ENCODE measurements around the gene DNLZ. TPM values are rescaled to one million over a fixed set of nuclear protein-coding genes. Genes with fewer than 3 reads are reported as not detected.

DNLZ gene
- polyA plus RNA-seq, 2 of the 4 experiments (the other 2 are of a cell fraction), result 8.0 to 19.9 TPM

DNA sequence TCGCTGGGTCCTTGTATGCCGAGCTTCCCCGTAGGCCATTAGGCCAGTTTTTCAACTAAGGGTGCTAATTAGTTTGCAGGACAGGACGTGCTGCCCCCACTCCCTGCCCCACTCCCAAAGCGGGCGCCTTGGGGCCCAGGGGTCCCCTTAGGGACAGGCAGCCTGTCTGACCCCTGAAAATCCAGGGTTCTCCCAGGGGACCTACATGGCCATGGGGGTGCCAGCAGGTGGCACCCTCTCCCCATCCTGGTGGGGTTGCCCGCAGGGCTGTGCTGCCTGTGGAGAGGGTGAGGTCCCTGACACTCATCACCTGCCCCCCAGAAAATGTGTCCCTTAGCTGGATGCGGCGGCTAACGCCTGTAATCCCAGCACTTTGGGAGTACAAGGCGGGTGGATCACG is 51.1 kb downstream of the DNLZ start (continued):
- TF ChIP-seq SMC3 (IDR thresholded peaks at IDR 0.05) (0 out of 3 replicates have a peak, but pooled peaks have one; percentile 36), MAZ (IDR thresholded peaks at IDR 0.05; ENCODE audit: borderline replicate concordance, low read depth, low read length) (no peak), HOXB5 (CRISPR knock-in tag; IDR thresholded peaks at IDR 0.05) (no peak), MYC (IDR thresholded peaks at IDR 0.05; ENCODE audit: borderline replicate concordance, low read length) (no peak), POLR2A (IDR thresholded peaks at IDR 0.05; ENCODE audit: low read length) (no peak)
- TF ChIP-seq, protein P1, sequence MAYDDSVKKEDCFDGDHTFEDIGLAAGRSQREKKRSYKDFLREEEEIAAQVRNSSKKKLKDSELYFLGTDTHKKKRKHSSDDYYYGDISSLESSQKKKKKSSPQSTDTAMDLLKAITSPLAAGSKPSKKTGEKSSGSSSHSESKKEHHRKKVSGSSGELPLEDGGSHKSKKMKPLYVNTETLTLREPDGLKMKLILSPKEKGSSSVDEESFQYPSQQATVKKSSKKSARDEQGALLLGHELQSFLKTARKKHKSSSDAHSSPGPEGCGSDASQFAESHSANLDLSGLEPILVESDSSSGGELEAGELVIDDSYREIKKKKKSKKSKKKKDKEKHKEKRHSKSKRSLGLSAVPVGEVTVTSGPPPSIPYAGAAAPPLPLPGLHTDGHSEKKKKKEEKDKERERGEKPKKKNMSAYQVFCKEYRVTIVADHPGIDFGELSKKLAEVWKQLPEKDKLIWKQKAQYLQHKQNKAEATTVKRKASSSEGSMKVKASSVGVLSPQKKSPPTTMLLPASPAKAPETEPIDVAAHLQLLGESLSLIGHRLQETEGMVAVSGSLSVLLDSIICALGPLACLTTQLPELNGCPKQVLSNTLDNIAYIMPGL (CRISPR knock-in tag; IDR thresholded peaks at IDR 0.05; ENCODE audit: borderline replicate concordance), result no peak

DNA sequence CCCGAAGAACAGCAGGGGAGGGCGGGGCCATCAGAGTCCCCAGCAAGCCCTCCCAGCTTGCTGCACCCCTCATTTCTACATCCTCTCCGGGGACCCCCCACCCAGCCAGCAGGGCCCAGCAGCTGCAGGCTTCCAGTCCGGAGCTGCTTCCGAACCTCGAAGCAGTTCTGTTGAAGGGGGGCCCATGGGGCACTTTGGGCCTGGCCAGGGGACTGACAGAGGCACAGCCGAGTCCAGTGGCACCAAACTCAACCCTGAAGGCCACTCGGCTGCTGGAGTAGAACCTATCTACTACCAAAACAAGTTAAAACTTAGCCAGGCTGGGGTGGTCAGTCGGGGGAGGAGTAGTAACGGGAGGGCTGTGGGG is 51.6 kb downstream of the DNLZ start:
- no peak for FAIRE-seq
- Histone ChIP-seq H3K9me3 (peaks cover 15% of the 10 kb centered on the region), H3K4me1 (peaks cover 8% of the 10 kb centered on the region; the same call in 2 of the 3 replicates), H3K27ac (peak overlapping the region in 1 of 2 experiments; percentile 52; a peak in 1 of 6 replicates), H3K4me2 (peak overlapping the region; percentile 32; the same call in 2 of the 3 replicates), H3K4me3 (no peak overlapping the region)
- TF ChIP-seq MAFK (IDR thresholded peaks at IDR 0.05; ENCODE audit: partially characterized antibody), result no peak
- no peak for TF ChIP-seq POLR2AphosphoS2 (conservative IDR thresholded peaks at IDR 0.05; ENCODE audit: low read length)
- no peak for TF ChIP-seq MYC (IDR thresholded peaks at IDR 0.05; ENCODE audit: borderline replicate concordance, low read length)
- TF ChIP-seq, protein P2, sequence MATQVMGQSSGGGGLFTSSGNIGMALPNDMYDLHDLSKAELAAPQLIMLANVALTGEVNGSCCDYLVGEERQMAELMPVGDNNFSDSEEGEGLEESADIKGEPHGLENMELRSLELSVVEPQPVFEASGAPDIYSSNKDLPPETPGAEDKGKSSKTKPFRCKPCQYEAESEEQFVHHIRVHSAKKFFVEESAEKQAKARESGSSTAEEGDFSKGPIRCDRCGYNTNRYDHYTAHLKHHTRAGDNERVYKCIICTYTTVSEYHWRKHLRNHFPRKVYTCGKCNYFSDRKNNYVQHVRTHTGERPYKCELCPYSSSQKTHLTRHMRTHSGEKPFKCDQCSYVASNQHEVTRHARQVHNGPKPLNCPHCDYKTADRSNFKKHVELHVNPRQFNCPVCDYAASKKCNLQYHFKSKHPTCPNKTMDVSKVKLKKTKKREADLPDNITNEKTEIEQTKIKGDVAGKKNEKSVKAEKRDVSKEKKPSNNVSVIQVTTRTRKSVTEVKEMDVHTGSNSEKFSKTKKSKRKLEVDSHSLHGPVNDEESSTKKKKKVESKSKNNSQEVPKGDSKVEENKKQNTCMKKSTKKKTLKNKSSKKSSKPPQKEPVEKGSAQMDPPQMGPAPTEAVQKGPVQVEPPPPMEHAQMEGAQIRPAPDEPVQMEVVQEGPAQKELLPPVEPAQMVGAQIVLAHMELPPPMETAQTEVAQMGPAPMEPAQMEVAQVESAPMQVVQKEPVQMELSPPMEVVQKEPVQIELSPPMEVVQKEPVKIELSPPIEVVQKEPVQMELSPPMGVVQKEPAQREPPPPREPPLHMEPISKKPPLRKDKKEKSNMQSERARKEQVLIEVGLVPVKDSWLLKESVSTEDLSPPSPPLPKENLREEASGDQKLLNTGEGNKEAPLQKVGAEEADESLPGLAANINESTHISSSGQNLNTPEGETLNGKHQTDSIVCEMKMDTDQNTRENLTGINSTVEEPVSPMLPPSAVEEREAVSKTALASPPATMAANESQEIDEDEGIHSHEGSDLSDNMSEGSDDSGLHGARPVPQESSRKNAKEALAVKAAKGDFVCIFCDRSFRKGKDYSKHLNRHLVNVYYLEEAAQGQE (IDR thresholded peaks at IDR 0.05), result no peak
- TF ChIP-seq RARB (CRISPR knock-in tag; IDR thresholded peaks at IDR 0.05), result no peak
- TF ChIP-seq ZC3H11A (IDR thresholded peaks at IDR 0.05), result no peak
- no peak for TF ChIP-seq FOSB (CRISPR knock-in tag; IDR thresholded peaks at IDR 0.05)
- TF ChIP-seq, protein P3, sequence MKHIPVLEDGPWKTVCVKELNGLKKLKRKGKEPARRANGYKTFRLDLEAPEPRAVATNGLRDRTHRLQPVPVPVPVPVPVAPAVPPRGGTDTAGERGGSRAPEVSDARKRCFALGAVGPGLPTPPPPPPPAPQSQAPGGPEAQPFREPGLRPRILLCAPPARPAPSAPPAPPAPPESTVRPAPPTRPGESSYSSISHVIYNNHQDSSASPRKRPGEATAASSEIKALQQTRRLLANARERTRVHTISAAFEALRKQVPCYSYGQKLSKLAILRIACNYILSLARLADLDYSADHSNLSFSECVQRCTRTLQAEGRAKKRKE (CRISPR knock-in tag; IDR thresholded peaks at IDR 0.05; ENCODE audit: low read depth), result no peak
- TF ChIP-seq GATA3 (IDR thresholded peaks at IDR 0.05; ENCODE audit: borderline replicate concordance), result no peak
- no peak for TF ChIP-seq CHD4 (IDR thresholded peaks at IDR 0.05; ENCODE audit: borderline replicate concordance)
- TF ChIP-seq ZSCAN20 (CRISPR knock-in tag; IDR thresholded peaks at IDR 0.05), result no peak
- no peak for TF ChIP-seq RCOR1 (IDR thresholded peaks at IDR 0.05; ENCODE audit: low read depth, low read length)
- no peak for TF ChIP-seq EP300 (IDR thresholded peaks at IDR 0.05)
- no peak for TF ChIP-seq CBX8 (IDR thresholded peaks at IDR 0.05)
- no peak for TF ChIP-seq KDM5A (IDR thresholded peaks at IDR 0.05)
- no peak for TF ChIP-seq HDAC2 (IDR thresholded peaks at IDR 0.05)
- TF ChIP-seq, protein P4, sequence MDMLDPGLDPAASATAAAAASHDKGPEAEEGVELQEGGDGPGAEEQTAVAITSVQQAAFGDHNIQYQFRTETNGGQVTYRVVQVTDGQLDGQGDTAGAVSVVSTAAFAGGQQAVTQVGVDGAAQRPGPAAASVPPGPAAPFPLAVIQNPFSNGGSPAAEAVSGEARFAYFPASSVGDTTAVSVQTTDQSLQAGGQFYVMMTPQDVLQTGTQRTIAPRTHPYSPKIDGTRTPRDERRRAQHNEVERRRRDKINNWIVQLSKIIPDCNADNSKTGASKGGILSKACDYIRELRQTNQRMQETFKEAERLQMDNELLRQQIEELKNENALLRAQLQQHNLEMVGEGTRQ (IDR thresholded peaks at IDR 0.05), result no peak
- no peak for TF ChIP-seq NR3C1 (IDR thresholded peaks at IDR 0.05)
- TF ChIP-seq CBX2 (IDR thresholded peaks at IDR 0.05; ENCODE audit: borderline replicate concordance, low read depth), result no peak
- ATAC-seq, result peak in 1 of 2 experiments; percentile 18; a peak in 3 of 6 replicates
- ChIA-PET CTCF (interaction anchor here (0.6 to 3.4 kb wide), 11 partner anchors 12 to 318 kb away, joined by 3 to 31 read pairs (median 5); partner anchors contain the start of gene DNLZ), POLR2A (no interaction called here)
- DNase-seq (ENCODE audit: low read depth in 1 of 2, low spot score in 1 of 2), result no peak
- 21% methylated on average over 4 of the region's 10 CpGs for WGBS (ENCODE audit: missing lambda C conversion rate)

All from A549 (cell line).